ENCODE data around the gene ASCL3.

ASCL3 gene

GRCh38 chr11:8971924-8972316, 29.1 kb upstream of the ASCL3 start:
- no peak for TF ChIP-seq TCF12 (IDR thresholded peaks at IDR 0.05; ENCODE audit: low read depth)

- TF ChIP-seq NFIC (IDR thresholded peaks at IDR 0.05) (no peak), TEAD4 (IDR thresholded peaks at IDR 0.05) (no peak), CEBPB (IDR thresholded peaks at IDR 0.05) (no peak), CREB1 (IDR thresholded peaks at IDR 0.05; ENCODE audit: low read depth) (no peak), EGR1 (IDR thresholded peaks at IDR 0.05) (no peak), FOXM1 (IDR thresholded peaks at IDR 0.05; ENCODE audit: borderline replicate concordance, low read depth) (no peak), TCF12 (IDR thresholded peaks at IDR 0.05; ENCODE audit: low read depth) (no peak), TAF1 (IDR thresholded peaks at IDR 0.05; ENCODE audit: low read depth) (no peak), RAD21 (IDR thresholded peaks at IDR 0.05; ENCODE audit: low read depth) (no peak), YY1 (IDR thresholded peaks at IDR 0.05; ENCODE audit: low read depth) (no peak), EP300 (IDR thresholded peaks at IDR 0.05; ENCODE audit: borderline replicate concordance) (no peak), ZBTB7A (IDR thresholded peaks at IDR 0.05; ENCODE audit: low read depth) (no peak)
- TF ChIP-seq, protein P1, sequence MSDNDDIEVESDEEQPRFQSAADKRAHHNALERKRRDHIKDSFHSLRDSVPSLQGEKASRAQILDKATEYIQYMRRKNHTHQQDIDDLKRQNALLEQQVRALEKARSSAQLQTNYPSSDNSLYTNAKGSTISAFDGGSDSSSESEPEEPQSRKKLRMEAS (IDR thresholded peaks at IDR 0.05): no peak
- TF ChIP-seq, protein P2, sequence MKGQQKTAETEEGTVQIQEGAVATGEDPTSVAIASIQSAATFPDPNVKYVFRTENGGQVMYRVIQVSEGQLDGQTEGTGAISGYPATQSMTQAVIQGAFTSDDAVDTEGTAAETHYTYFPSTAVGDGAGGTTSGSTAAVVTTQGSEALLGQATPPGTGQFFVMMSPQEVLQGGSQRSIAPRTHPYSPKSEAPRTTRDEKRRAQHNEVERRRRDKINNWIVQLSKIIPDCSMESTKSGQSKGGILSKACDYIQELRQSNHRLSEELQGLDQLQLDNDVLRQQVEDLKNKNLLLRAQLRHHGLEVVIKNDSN (IDR thresholded peaks at IDR 0.05): no peak
- TF ChIP-seq, protein P3, sequence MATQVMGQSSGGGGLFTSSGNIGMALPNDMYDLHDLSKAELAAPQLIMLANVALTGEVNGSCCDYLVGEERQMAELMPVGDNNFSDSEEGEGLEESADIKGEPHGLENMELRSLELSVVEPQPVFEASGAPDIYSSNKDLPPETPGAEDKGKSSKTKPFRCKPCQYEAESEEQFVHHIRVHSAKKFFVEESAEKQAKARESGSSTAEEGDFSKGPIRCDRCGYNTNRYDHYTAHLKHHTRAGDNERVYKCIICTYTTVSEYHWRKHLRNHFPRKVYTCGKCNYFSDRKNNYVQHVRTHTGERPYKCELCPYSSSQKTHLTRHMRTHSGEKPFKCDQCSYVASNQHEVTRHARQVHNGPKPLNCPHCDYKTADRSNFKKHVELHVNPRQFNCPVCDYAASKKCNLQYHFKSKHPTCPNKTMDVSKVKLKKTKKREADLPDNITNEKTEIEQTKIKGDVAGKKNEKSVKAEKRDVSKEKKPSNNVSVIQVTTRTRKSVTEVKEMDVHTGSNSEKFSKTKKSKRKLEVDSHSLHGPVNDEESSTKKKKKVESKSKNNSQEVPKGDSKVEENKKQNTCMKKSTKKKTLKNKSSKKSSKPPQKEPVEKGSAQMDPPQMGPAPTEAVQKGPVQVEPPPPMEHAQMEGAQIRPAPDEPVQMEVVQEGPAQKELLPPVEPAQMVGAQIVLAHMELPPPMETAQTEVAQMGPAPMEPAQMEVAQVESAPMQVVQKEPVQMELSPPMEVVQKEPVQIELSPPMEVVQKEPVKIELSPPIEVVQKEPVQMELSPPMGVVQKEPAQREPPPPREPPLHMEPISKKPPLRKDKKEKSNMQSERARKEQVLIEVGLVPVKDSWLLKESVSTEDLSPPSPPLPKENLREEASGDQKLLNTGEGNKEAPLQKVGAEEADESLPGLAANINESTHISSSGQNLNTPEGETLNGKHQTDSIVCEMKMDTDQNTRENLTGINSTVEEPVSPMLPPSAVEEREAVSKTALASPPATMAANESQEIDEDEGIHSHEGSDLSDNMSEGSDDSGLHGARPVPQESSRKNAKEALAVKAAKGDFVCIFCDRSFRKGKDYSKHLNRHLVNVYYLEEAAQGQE (IDR thresholded peaks at IDR 0.05; ENCODE audit: low read depth): no peak
Measured at GRCh38 chr11:8971196-8971923, 28.5 kb upstream of the ASCL3 start.

GRCh38 chr11:8967184-8967583, 24.4 kb upstream of the ASCL3 start:
- TF ChIP-seq TEAD4 (IDR thresholded peaks at IDR 0.05): no peak
- TF ChIP-seq ZBTB7A (IDR thresholded peaks at IDR 0.05; ENCODE audit: low read depth): no peak
- TF ChIP-seq, protein P2 (IDR thresholded peaks at IDR 0.05): no peak
- TF ChIP-seq EP300 (IDR thresholded peaks at IDR 0.05; ENCODE audit: borderline replicate concordance): no peak
- TF ChIP-seq TCF12 (IDR thresholded peaks at IDR 0.05; ENCODE audit: low read depth): no peak
- no peak for TF ChIP-seq FOXM1 (IDR thresholded peaks at IDR 0.05; ENCODE audit: borderline replicate concordance, low read depth)
- TF ChIP-seq, protein P3 (IDR thresholded peaks at IDR 0.05; ENCODE audit: low read depth): no peak
- no peak for TF ChIP-seq TAF1 (IDR thresholded peaks at IDR 0.05; ENCODE audit: low read depth)

GRCh38 chr11:8964324-8965320, 21.8 kb upstream of the ASCL3 start, which contains the start of gene TMEM9B:
Gene TMEM9B (minus strand): TSS chr11:8964442. CDS start chr11:8964313, 129 bp downstream.
- TF ChIP-seq, protein P3 (IDR thresholded peaks at IDR 0.05; ENCODE audit: low read depth): no peak
- TF ChIP-seq TAF1 (IDR thresholded peaks at IDR 0.05; ENCODE audit: low read depth) (peak; percentile 79), ZBTB7A (IDR thresholded peaks at IDR 0.05; ENCODE audit: low read depth) (peak; percentile 45; the same call in 1 of the 2 replicates), YY1 (IDR thresholded peaks at IDR 0.05; ENCODE audit: low read depth) (no peak; the same call in 1 of the 2 replicates), CREB1 (IDR thresholded peaks at IDR 0.05; ENCODE audit: low read depth) (peak; percentile 91), TCF12 (IDR thresholded peaks at IDR 0.05; ENCODE audit: low read depth) (peak; percentile 35; the same call in 1 of the 2 replicates), CEBPB (IDR thresholded peaks at IDR 0.05) (no peak), FOXM1 (IDR thresholded peaks at IDR 0.05; ENCODE audit: borderline replicate concordance, low read depth) (0 out of 2 replicates have a peak, but pooled peaks have one; percentile 27), EGR1 (IDR thresholded peaks at IDR 0.05) (peak; percentile 98), TEAD4 (IDR thresholded peaks at IDR 0.05) (no peak), EP300 (IDR thresholded peaks at IDR 0.05; ENCODE audit: borderline replicate concordance) (no peak), NFIC (IDR thresholded peaks at IDR 0.05) (no peak), RAD21 (IDR thresholded peaks at IDR 0.05; ENCODE audit: low read depth) (no peak; the same call in 1 of the 2 replicates)
- TF ChIP-seq, protein P1 (IDR thresholded peaks at IDR 0.05): peak; percentile 40
- TF ChIP-seq, protein P2 (IDR thresholded peaks at IDR 0.05): peak; percentile 58
